CD4-positive, CD25-positive, alpha-beta regulatory T cell (primary cell): Measurements from ENCODE around the gene ZNF750. TPM values are rescaled to one million over a fixed set of nuclear protein-coding genes. Genes with fewer than 3 reads are reported as not detected.
A peak's percentile ranks its signal among the peaks of the same experiment; 100 is the strongest.

Source experiments
- ATAC-seq, 2 donors: fragments of 150-1000 bp; cut with Tn5 transposase; one replicate each; pipeline ENCODE4 v1.10.0; 2021; ENCODE audit warnings: low read depth in 2 of 2, moderate number of reproducible peaks in 2 of 2, moderate library complexity in 1 of 2
- DNase-seq, 3 donors: peaks; one replicate each; pipeline versions ENCODE4 v3.0.0 to v3.0.0-alpha.2; 2012 to 2022; ENCODE audit warnings: mixed read lengths in 1 of 3
- H3K27ac ChIP-seq: one replicate; pipeline ENCODE4 v1.7.0; 2013; ENCODE audit warnings: mild to moderate bottlenecking, low read length; ENCODE audit not compliant: insufficient read depth, poor library complexity, severe bottlenecking
- H3K27me3 ChIP-seq: one replicate; pipeline ENCODE4 v1.7.0; 2013; ENCODE audit warnings: low read length; ENCODE audit not compliant: control insufficient read depth, insufficient read depth
- H3K36me3 ChIP-seq: one replicate; pipeline ENCODE4 v1.7.0; 2013; ENCODE audit warnings: mild to moderate bottlenecking, low read length, moderate library complexity; ENCODE audit not compliant: control insufficient read depth, insufficient read depth
- H3K4me1 ChIP-seq: 2 replicates; pipeline ENCODE4 v1.7.0; 2013; ENCODE audit warnings: mild to moderate bottlenecking, low read length; ENCODE audit not compliant: insufficient read depth, control insufficient read depth, poor library complexity, severe bottlenecking
- H3K4me3 ChIP-seq: one replicate; pipeline ENCODE4 v1.7.0; 2013; ENCODE audit warnings: low read depth, mild to moderate bottlenecking, low read length, moderate library complexity
- H3K9me3 ChIP-seq, 2 experiments: 1 replicate in 1 of 2; 2 replicates in 1 of 2; pipeline ENCODE4 v1.7.0; 2013; ENCODE audit warnings: low read length in 2 of 2, mild to moderate bottlenecking in 1 of 2, moderate library complexity in 1 of 2; ENCODE audit not compliant: control insufficient read depth in 2 of 2
- H3K27ac Mint-ChIP-seq, 3 donors: one replicate each; pipeline ENCODE4 v1.8.0; 2020 to 2022; ENCODE audit warnings: mild to moderate bottlenecking in 3 of 3, mixed read lengths in 3 of 3, moderate library complexity in 2 of 3
- H3K27me3 Mint-ChIP-seq: one replicate; pipeline ENCODE4 v1.8.0; 2022; ENCODE audit warnings: mild to moderate bottlenecking, mixed read lengths
- H3K36me3 Mint-ChIP-seq: one replicate; pipeline ENCODE4 v1.8.0; 2020; ENCODE audit warnings: mixed read lengths
- H3K4me1 Mint-ChIP-seq, 4 donors: one replicate each; pipeline ENCODE4 v1.8.0; 2020 to 2022; ENCODE audit warnings: mixed read lengths in 4 of 4, mild to moderate bottlenecking in 1 of 4
- H3K4me3 Mint-ChIP-seq, 4 donors: one replicate each; pipeline ENCODE4 v1.8.0; 2020 to 2022; ENCODE audit warnings: mild to moderate bottlenecking in 4 of 4, mixed read lengths in 4 of 4, moderate library complexity in 3 of 4
- H3K9me3 Mint-ChIP-seq, 7 donors: one replicate each; pipeline ENCODE4 v1.8.0; 2020 to 2022; ENCODE audit warnings: mixed read lengths in 7 of 7, mild to moderate bottlenecking in 3 of 7, moderate library complexity in 2 of 7
- polyA plus RNA-seq, 4 donors: library from polyadenylated mRNA; unstranded; fragments of 300-500 nt; fragmentation: Illumina TruSeq; gene quantifications; one replicate each; pipeline ENCODE4 v1.2.3, GENCODE V29; 2021
- total RNA-seq: library from RNA; stranded (reverse); gene quantifications from one replicate; pipeline ENCODE4 v1.2.3, GENCODE V29; 2022

ZNF750 gene
- total and polyA plus RNA-seq, 5 donors from 2014 or later = 0.07 TPM; not detected in 4

DNA sequence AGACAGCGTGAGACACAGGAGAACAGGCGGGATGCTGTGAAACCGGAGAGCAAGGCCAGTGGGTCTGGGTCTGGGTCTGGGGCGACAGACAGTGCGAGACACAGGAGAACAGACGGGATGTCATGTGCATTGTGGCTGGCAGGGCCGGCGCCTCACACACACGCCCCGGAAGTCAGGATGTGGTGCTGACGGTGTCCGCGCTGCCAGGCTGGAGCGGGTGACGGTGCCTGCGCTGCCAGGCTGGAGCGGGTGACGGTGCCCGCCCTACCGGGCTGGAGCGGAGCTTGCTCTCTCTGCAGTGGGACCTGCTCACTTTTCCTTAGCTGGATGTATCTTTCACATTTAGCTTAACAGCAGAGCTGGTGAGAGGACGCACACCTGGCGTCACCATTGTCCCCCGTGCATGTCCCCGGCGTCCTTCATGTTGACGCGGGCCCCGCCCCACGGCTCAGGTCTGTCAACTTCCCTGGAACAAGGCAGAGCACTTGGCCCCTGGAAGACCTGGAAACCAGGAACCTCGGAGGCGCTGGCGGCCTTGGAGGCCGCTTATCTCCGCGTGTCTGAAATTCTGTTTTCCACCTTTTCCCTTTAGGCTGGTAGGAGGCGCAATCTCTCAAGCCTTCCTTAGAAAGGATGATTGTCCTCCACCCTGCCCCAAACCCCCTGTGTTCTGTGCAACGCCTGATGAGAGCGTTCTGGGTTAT is 43.0 kb upstream of the ZNF750 start:
- H3K36me3 ChIP-seq = no peaks in the 10 kb centered on the region
- peak overlapping the region; percentile 85 for H3K27ac ChIP-seq
- Mint-ChIP-seq H3K27me3 (no peaks in the 10 kb centered on the region), H3K36me3 (peaks cover 23% of the 10 kb centered on the region), H3K27ac (peak overlapping the region; percentile 98 to 100 (median 98)), H3K4me1 (peaks cover 11 to 87% (median 51%) of the 10 kb centered on the region in 4 donors), H3K9me3 (peaks cover 0 to 1% (median 0%) of the 10 kb centered on the region in 7 donors), H3K4me3 (peak overlapping the region; percentile 49 to 91 (median 83))
- H3K4me1 ChIP-seq = peaks cover 52% of the 10 kb centered on the region
- H3K27me3 ChIP-seq = no peaks in the 10 kb centered on the region
- no peaks in the 10 kb centered on the region for H3K9me3 ChIP-seq
- ATAC-seq = peak; percentile 91 to 95
- H3K4me3 ChIP-seq = peak overlapping the region; percentile 55
- peak; percentile 76 to 91 (median 81) for DNase-seq

DNA sequence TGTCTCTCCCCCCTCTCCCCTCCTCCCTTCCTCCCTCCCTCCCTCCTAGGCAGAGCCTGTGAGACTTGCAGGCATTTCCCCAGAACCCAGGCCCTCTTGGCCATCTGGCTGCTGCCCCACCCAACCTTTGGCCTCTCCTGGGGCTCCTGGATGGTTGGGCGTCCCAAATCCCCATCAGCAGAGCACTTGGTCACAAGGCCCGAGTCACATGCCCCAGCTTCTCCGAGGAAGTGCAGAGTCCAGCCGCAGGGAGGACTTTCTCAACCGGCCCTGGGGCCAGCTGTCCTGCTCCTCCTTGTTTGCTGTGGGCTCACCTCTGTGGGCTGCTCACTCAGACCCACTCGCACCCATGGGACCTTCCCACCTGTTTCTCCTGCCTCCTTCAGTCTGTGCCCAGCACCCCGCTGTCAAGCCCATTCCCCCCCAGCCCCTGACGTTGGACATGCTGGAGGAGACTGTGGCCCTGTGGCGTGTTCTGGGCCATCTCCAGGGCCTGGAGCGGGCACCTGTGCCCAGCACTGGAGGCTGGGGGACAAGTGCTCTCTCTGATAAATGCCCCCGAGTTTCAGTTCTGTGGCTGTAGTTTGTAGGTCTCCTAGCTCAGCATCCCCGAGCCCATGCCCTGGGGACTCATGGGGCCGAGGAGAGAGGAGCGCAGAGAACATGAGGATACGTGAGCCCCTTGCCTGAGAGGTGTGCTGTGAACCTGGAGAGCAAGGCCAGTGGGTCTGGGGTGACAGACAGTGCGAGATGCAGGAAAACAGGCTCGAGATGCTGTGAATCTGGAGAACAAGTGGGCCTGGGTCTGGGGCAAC is 42.3 kb upstream of the ZNF750 start:
- Histone ChIP-seq H3K9me3 (no peaks in the 10 kb centered on the region), H3K4me1 (peaks cover 52% of the 10 kb centered on the region), H3K27ac (peak overlapping the region; percentile 85), H3K27me3 (no peaks in the 10 kb centered on the region), H3K36me3 (no peaks in the 10 kb centered on the region), H3K4me3 (peak overlapping the region; percentile 55)
- peak overlapping the region; percentile 98 to 100 (median 98) for H3K27ac Mint-ChIP-seq
- H3K4me1 Mint-ChIP-seq = peaks cover 7 to 83% (median 47%) of the 10 kb centered on the region in 4 donors
- peak overlapping the region; percentile 77 to 91 (median 88) for H3K4me3 Mint-ChIP-seq
- DNase-seq (no peak), ATAC-seq (no peak)
- H3K9me3 Mint-ChIP-seq = peaks cover 0 to 1% (median 0%) of the 10 kb centered on the region in 7 donors
- no peaks in the 10 kb centered on the region for H3K27me3 Mint-ChIP-seq
- H3K36me3 Mint-ChIP-seq = peaks cover 16% of the 10 kb centered on the region

DNA sequence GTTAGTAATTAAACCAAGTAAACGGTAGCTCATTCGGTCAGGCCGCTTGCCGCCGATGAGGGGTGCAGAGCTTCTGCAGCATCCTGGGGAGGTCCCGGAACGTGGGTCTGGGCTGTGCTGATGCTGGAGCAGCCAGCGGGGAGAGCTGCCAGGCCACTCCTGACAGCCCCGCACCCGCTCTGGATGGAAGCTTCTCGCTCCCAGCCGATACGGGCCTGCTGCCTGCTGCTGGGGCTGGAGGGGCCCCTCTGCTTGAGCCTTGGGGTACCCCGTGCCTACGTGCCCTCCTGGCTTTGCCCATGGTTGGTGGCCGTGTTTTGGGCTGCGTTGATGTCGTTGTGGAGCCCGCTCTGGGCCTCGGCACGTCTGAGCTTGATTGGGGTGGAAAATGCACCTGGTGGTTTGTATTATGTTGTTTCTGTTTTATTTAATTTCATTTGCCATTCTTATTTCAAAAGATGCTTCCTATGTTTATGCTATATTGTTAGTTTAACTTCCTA is 41.6 kb upstream of the ZNF750 start:
- Mint-ChIP-seq H3K27ac (peak overlapping the region; percentile 98 to 100 (median 98)), H3K27me3 (no peaks in the 10 kb centered on the region), H3K9me3 (peaks cover 0 to 1% (median 0%) of the 10 kb centered on the region in 7 donors), H3K4me3 (peak overlapping the region; percentile 19 to 86 (median 59)), H3K4me1 (peaks cover 13 to 80% (median 48%) of the 10 kb centered on the region in 4 donors), H3K36me3 (peaks cover 14% of the 10 kb centered on the region)
- Histone ChIP-seq H3K27me3 (no peaks in the 10 kb centered on the region), H3K9me3 (no peaks in the 10 kb centered on the region), H3K4me1 (peaks cover 52% of the 10 kb centered on the region), H3K4me3 (no peak overlapping the region), H3K36me3 (no peaks in the 10 kb centered on the region), H3K27ac (peak overlapping the region; percentile 85)
- no peak for ATAC-seq
- DNase-seq = no peak

DNA sequence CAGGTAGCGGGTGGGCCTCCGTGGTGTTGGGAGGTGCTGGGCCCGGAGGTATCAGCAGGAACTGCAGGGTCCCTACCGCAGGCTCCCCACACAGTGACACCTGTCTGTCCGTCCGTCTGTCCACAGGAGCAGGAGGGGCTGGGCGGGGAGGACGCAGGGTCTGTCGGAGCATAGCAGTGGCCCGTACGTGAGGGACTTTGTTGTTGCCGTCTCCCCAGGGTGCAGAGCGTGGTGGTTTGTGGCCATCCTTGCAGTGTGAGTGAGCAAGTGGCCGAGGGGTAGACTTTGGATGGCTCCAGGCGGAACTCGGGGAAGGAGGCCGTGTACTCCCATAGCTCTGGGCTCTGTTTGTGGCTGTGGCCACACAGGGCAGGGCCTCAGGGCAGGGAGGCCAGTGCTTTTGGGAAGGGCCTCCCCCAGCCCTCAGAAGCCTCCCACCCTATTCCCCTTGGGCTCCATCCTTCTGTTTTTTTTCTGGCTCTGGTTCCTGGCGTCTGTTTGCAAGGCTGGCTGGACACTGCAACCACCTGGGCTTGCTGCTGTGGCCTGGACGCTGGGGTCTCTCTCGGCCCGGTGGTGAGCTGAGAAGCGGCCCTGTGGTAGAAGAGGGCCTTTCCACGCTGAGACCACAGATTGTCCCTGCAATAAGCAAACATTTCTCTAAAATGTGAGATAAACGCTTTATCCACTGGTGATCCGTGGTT is 41.0 kb upstream of the ZNF750 start:
- Histone ChIP-seq H3K27ac (no peak overlapping the region), H3K36me3 (peaks cover 2% of the 10 kb centered on the region), H3K27me3 (no peaks in the 10 kb centered on the region), H3K9me3 (no peaks in the 10 kb centered on the region), H3K4me3 (no peak overlapping the region), H3K4me1 (peaks cover 47% of the 10 kb centered on the region)
- Mint-ChIP-seq H3K4me3 (peak overlapping the region in 1 of 4 donors; percentile 34), H3K36me3 (peaks cover 14% of the 10 kb centered on the region), H3K27me3 (no peaks in the 10 kb centered on the region), H3K9me3 (peaks cover 0 to 1% (median 0%) of the 10 kb centered on the region in 7 donors), H3K4me1 (peaks cover 13 to 74% (median 45%) of the 10 kb centered on the region in 4 donors), H3K27ac (peak overlapping the region; percentile 89 to 100 (median 91))
- ATAC-seq (no peak), DNase-seq (no peak)

DNA sequence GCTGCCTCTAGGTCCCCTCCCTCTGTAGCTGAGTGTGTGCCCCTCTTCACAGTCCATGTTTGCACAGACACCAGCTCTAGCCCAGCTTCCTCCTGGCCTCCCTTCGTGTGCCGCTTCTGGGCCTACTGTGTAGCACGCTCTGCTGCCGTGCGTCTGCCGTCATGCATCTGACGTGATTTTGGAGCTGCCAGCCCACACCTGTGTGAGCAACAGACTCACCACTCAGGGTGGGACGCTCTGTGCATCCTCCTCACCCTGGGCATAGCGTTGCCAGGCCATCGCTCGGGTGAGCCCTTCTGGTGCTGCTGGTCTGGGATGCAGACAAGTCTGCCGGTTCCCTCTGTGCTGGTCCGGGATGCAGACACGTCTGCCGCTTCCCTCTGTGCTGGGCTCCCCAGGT is 39.4 kb upstream of the ZNF750 start:
- Histone ChIP-seq H3K4me1 (peaks cover 32% of the 10 kb centered on the region), H3K9me3 (no peaks in the 10 kb centered on the region), H3K4me3 (no peak overlapping the region), H3K27me3 (no peaks in the 10 kb centered on the region), H3K27ac (no peak overlapping the region), H3K36me3 (peaks cover 2% of the 10 kb centered on the region)
- DNase-seq (no peak), ATAC-seq (no peak)
- Mint-ChIP-seq H3K9me3 (peaks cover 0 to 1% (median 0%) of the 10 kb centered on the region in 7 donors), H3K36me3 (peaks cover 17% of the 10 kb centered on the region), H3K27me3 (no peaks in the 10 kb centered on the region), H3K27ac (peak overlapping the region in 1 of 3 donors; percentile 67), H3K4me1 (peaks cover 13 to 59% (median 34%) of the 10 kb centered on the region in 4 donors), H3K4me3 (no peak overlapping the region)

DNA sequence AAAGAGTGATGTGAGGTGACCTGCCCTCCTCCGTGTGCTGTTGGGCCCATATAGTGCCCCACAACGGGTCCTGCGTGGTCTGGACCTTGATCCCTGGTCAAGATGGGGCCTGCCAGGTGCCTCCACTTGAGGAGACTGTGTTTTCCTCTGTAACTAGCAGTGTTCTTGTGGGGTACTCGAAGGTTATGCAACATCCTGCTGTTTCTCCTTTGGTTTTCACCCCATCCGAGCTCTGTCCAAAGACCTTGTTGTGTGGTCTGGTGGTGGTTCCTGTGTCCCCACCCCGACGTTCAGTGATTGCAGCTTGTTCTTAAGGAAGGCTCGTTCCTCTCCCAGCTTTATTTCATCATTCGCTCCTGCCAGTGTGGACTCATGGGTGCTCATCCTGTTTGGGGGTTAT is 38.7 kb upstream of the ZNF750 start:
- no peaks in the 10 kb centered on the region for H3K27me3 ChIP-seq
- ATAC-seq = no peak
- H3K4me1 Mint-ChIP-seq = peaks cover 13 to 52% (median 32%) of the 10 kb centered on the region in 4 donors
- peaks cover 0 to 1% (median 0%) of the 10 kb centered on the region in 7 donors for H3K9me3 Mint-ChIP-seq
- no peak overlapping the region for H3K4me3 Mint-ChIP-seq
- no peaks in the 10 kb centered on the region for H3K27me3 Mint-ChIP-seq
- no peak overlapping the region for H3K27ac ChIP-seq
- H3K4me3 ChIP-seq = no peak overlapping the region
- H3K36me3 ChIP-seq = peaks cover 2% of the 10 kb centered on the region
- H3K4me1 ChIP-seq = peaks cover 25% of the 10 kb centered on the region
- H3K36me3 Mint-ChIP-seq = peaks cover 17% of the 10 kb centered on the region
- no peaks in the 10 kb centered on the region for H3K9me3 ChIP-seq
- no peak for DNase-seq
- H3K27ac Mint-ChIP-seq = peak overlapping the region in 2 of 3 donors; percentile 28 to 67
